Ovary (tissue), 9 donors: ENCODE results near the gene YY1. TPM values are rescaled to one million over a fixed set of nuclear protein-coding genes. Genes with fewer than 3 reads are reported as not detected.
A peak's percentile ranks its signal among the peaks of the same experiment; 100 is the strongest.

Experiments used
- DNase-seq, 5 donors: peaks; one replicate each; pipeline ENCODE4 v3.0.0-alpha.2; 2019 to 2020
- H3K27ac ChIP-seq, 2 donors: fragments of 200-600 bp; one replicate each; pipeline versions ENCODE4 v1.5.1 to v1.8.0; 2019 to 2022
- H3K27me3 ChIP-seq: fragments of 200-600 bp; one replicate; pipeline ENCODE4 v1.8.0; 2022
- H3K36me3 ChIP-seq: fragments of 200-600 bp; sonication (generic); one replicate; pipeline ENCODE4 v1.5.1; 2019
- H3K4me1 ChIP-seq: one replicate; pipeline ENCODE4 v1.8.1; 2013; ENCODE audit warnings: mild to moderate bottlenecking, moderate library complexity; ENCODE audit not compliant: insufficient read depth
- H3K4me3 ChIP-seq: fragments of 200-600 bp; sonication (generic); one replicate; pipeline ENCODE4 v1.5.1; 2017
- H3K9me3 ChIP-seq, 2 donors: fragments of 200-600 bp in 1 of 2; sonication (generic) in 1 of 2; one replicate each; pipeline versions ENCODE4 v1.5.1 to v1.8.1; 2013 to 2019; ENCODE audit warnings: mild to moderate bottlenecking in 1 of 2, moderate library complexity in 1 of 2
- CTCF ChIP-seq, 3 donors: fragments of 450-650 bp in 2 of 3; fragments of 200-600 bp in 1 of 3; IDR thresholded peaks; one replicate each; pipeline versions ENCODE4 v1.5.1 to v1.8.0; 2016 to 2022; ENCODE audit warnings: antibody characterized with exemption in 3 of 3, mild to moderate bottlenecking in 1 of 3
- EP300 ChIP-seq: sonication (generic); formaldehyde crosslinking; IDR thresholded peaks from one replicate; pipeline ENCODE4 v1.6.1; 2017; ENCODE audit warnings: antibody characterized with exemption
- POLR2A ChIP-seq: fragments of 450-650 bp; IDR thresholded peaks from one replicate; pipeline ENCODE4 v1.6.1; 2017; ENCODE audit warnings: antibody characterized with exemption, mild to moderate bottlenecking, moderate library complexity
- WGBS, 3 donors: extraction: QIAGEN DNeasy Blood & Tissue Kit in 1 of 3; methylation state at CpG; one replicate each; pipeline versions ENCODE4 v1.1.5 to v1.1.7; 2013 to 2017; 5-methylcytosine and 5-hydroxymethylcytosine counted together
- intact Hi-C, 4 donors: fragments of 100-400 bp; cut with DNase I; formaldehyde crosslinking; loops; one replicate each; pipeline versions ENCODE4 v1.11.0 to v1.15.1; 2022 to 2023
- polyA plus RNA-seq, 2 donors: library from polyadenylated mRNA; stranded (reverse); fragments of 200-250 nt in 1 of 2; fragments of 350-450 nt in 1 of 2; fragmentation: Illumina TruSeq in 1 of 2; extraction: RNeasy Lipid Tissue Mini Kit (QIAGEN cat#74804) in 1 of 2; gene quantifications; one replicate each; pipeline ENCODE4 v1.2.3, GENCODE V29; 2013 to 2014
- total RNA-seq, 7 donors: library from RNA; depleted of rRNA in 2 of 7; stranded (reverse); fragments of >200 nt in 2 of 7; fragmentation: NEBNext Ultra II Directional in 3 of 7; extraction: Animal tissue kit (Norgen Biotek cat#: 25700) in 3 of 7; gene quantifications; one replicate each; pipeline versions ENCODE4 v1.1.0 to v1.2.4, GENCODE V29; 2016 to 2023
- donor health status: DM: no; HTN: no; CAD: no; lungs with moderate emphysema.
- donor health status: DM: no; HTN: no; CAD: no.
- donor health status: Bipolar disorder and iron deficiency.
- donor health status: DM: yes; HTN: yes; CAD: no.
- donor health status: DM: no; HTN: no; CAD: no.
- donor health status: DM: yes; HTN: yes; CAD: no.

The YY1 gene
- total and polyA plus RNA-seq, 9 donors = 24.1 to 75.8 (median 58.1) TPM

GRCh38 chr14:100317912-100318808, 79.2 kb downstream of the YY1 start:
- Histone ChIP-seq H3K27me3 (no peaks in the 10 kb centered on the region), H3K4me1 (no peaks in the 10 kb centered on the region), H3K4me3 (peak overlapping the region; percentile 42), H3K9me3 (no peaks in the 10 kb centered on the region), H3K36me3 (no peaks in the 10 kb centered on the region), H3K27ac (no peak overlapping the region)
- 19 to 24% (median 20%) methylated on average over 39 to 40 of the region's 40 CpGs for WGBS, 3 donors
- TF ChIP-seq EP300 (no peak), CTCF (IDR thresholded peaks at IDR 0.05) (peak; percentile 73 to 91 (median 78))
- intact Hi-C loops = no loop called here
- peak; percentile 69 to 87 (median 79) for DNase-seq

- intact Hi-C loops = no loop called here
- DNase-seq = no peak
- TF ChIP-seq CTCF (IDR thresholded peaks at IDR 0.05) (no peak), EP300 (no peak), POLR2A (no peak)
- Histone ChIP-seq H3K36me3 (no peaks in the 10 kb centered on the region), H3K4me1 (peaks cover 3% of the 10 kb centered on the region), H3K27ac (no peak overlapping the region), H3K27me3 (no peaks in the 10 kb centered on the region), H3K9me3 (no peaks in the 10 kb centered on the region), H3K4me3 (no peak overlapping the region)
- 89 to 92% (median 89%) methylated on average over 12 of the region's 12 CpGs for WGBS, 3 donors
Observed at GRCh38 chr14:100320157-100320856, 81.4 kb downstream of the YY1 start.

- WGBS, 3 donors = 49 to 65% (median 50%) methylated on average over 9 of the region's 9 CpGs
- intact Hi-C loops = no loop called here
- no peak overlapping the region for H3K27ac ChIP-seq
- H3K4me1 ChIP-seq = peaks cover 4% of the 10 kb centered on the region
- H3K36me3 ChIP-seq = no peaks in the 10 kb centered on the region
- TF ChIP-seq CTCF (IDR thresholded peaks at IDR 0.05) = no peak
- no peak for TF ChIP-seq EP300
- no peak for TF ChIP-seq POLR2A
- no peaks in the 10 kb centered on the region for H3K9me3 ChIP-seq
- no peak for DNase-seq
- no peaks in the 10 kb centered on the region for H3K27me3 ChIP-seq
- H3K4me3 ChIP-seq = no peak overlapping the region
Observed at GRCh38 chr14:100321473-100322137, 82.7 kb downstream of the YY1 start.

GRCh38 chr14:100322138-100322957, 83.4 kb downstream of the YY1 start:
- DNase-seq = no peak
- Histone ChIP-seq H3K27ac (no peak overlapping the region), H3K36me3 (no peaks in the 10 kb centered on the region), H3K9me3 (no peaks in the 10 kb centered on the region), H3K4me3 (no peak overlapping the region), H3K27me3 (no peaks in the 10 kb centered on the region), H3K4me1 (peaks cover 4% of the 10 kb centered on the region)
- WGBS, 3 donors = 79 to 93% (median 84%) methylated on average over 13 to 15 of the region's 15 CpGs
- TF ChIP-seq EP300 (no peak), CTCF (IDR thresholded peaks at IDR 0.05) (no peak), POLR2A (no peak)
- intact Hi-C loops = no loop called here
